RWPE2 (cell line): ENCODE measurements around the gene SYT7.
A peak's percentile ranks its signal among the peaks of the same experiment; 100 is the strongest.

Source experiments
- ATAC-seq: fragments of 200-7000 bp; cut with Tn5 transposase; 3 replicates; pipeline ENCODE4 v1.9.1; 2021; ENCODE audit warnings: low read depth
- DNase-seq: peaks from one replicate; pipeline ENCODE4 v3.0.0-alpha.2; 2020; ENCODE audit warnings: low spot score
- H3K27ac ChIP-seq: fragments of 450-650 bp; 2 replicates; pipeline ENCODE4 v1.5.1; 2017; ENCODE audit warnings: mild to moderate bottlenecking; ENCODE audit not compliant: poor library complexity, severe bottlenecking
- H3K27me3 ChIP-seq: fragments of 250-450 bp; sonication (Bioruptor Pico); 2 replicates; pipeline ENCODE4 v1.5.1; 2021; ENCODE audit warnings: mild to moderate bottlenecking, moderate library complexity; ENCODE audit not compliant: insufficient read depth, poor library complexity, severe bottlenecking
- H3K36me3 ChIP-seq: fragments of 250-450 bp; sonication (Bioruptor Pico); 2 replicates; pipeline ENCODE4 v1.5.1; 2020; ENCODE audit warnings: low read depth, mild to moderate bottlenecking, moderate library complexity
- H3K4me1 ChIP-seq: fragments of 250-450 bp; sonication (Bioruptor Pico); 2 replicates; pipeline ENCODE4 v1.5.1; 2021; ENCODE audit warnings: mild to moderate bottlenecking, moderate library complexity; ENCODE audit not compliant: insufficient read depth, poor library complexity, severe bottlenecking
- H3K4me3 ChIP-seq: fragments of 250-450 bp; sonication (Bioruptor Pico); 2 replicates; pipeline ENCODE4 v1.5.1; 2021; ENCODE audit warnings: mild to moderate bottlenecking, moderate library complexity; ENCODE audit not compliant: severe bottlenecking
- H3K9me3 ChIP-seq: fragments of 250-450 bp; sonication (Bioruptor Pico); 2 replicates; pipeline ENCODE4 v1.5.1; 2021; ENCODE audit warnings: mild to moderate bottlenecking, moderate library complexity; ENCODE audit not compliant: severe bottlenecking
- CTCF ChIP-seq: fragments of 450-650 bp; IDR thresholded peaks from one replicate; pipeline ENCODE4 v1.5.1; 2017; ENCODE audit warnings: mild to moderate bottlenecking, moderate library complexity; ENCODE audit not compliant: poor library complexity, severe bottlenecking

The SYT7 gene

GRCh38 chr11:61602775-61603569 is 22.1 kb upstream of the SYT7 start:
- Histone ChIP-seq H3K27ac (peak overlapping the region; percentile 61), H3K36me3 (no peaks in the 10 kb centered on the region), H3K27me3 (no peaks in the 10 kb centered on the region), H3K9me3 (no peaks in the 10 kb centered on the region), H3K4me3 (no peak overlapping the region), H3K4me1 (peaks cover 19% of the 10 kb centered on the region)
- DNase-seq (peak; percentile 98), ATAC-seq (peak; percentile 94)
- no peak for TF ChIP-seq CTCF

DNA sequence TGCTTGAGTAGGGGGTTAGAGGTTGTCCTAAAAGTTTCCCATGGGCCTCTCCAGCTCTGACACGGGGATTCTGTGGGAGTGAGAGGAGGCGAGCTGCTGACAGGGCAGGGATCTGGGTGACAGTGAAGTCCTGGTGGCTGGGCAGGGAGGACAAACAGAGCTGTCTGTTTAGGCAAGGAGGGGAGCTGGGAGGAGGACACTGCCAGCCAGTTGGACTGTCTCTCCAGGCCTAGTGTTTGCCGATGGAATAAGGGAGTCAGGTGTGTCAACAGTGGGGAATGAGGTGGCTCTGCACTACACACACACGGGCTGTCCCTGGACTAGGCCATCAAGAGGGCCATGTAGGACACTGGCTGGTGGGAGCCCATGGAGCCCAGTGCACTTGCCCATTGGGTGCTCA is 20.6 kb upstream of the SYT7 start:
- DNase-seq (no peak), ATAC-seq (no peak)
- Histone ChIP-seq H3K36me3 (no peaks in the 10 kb centered on the region), H3K27ac (no peak overlapping the region), H3K4me3 (no peak overlapping the region), H3K4me1 (peaks cover 14% of the 10 kb centered on the region), H3K27me3 (no peaks in the 10 kb centered on the region), H3K9me3 (no peaks in the 10 kb centered on the region)
- TF ChIP-seq CTCF, result no peak

DNA sequence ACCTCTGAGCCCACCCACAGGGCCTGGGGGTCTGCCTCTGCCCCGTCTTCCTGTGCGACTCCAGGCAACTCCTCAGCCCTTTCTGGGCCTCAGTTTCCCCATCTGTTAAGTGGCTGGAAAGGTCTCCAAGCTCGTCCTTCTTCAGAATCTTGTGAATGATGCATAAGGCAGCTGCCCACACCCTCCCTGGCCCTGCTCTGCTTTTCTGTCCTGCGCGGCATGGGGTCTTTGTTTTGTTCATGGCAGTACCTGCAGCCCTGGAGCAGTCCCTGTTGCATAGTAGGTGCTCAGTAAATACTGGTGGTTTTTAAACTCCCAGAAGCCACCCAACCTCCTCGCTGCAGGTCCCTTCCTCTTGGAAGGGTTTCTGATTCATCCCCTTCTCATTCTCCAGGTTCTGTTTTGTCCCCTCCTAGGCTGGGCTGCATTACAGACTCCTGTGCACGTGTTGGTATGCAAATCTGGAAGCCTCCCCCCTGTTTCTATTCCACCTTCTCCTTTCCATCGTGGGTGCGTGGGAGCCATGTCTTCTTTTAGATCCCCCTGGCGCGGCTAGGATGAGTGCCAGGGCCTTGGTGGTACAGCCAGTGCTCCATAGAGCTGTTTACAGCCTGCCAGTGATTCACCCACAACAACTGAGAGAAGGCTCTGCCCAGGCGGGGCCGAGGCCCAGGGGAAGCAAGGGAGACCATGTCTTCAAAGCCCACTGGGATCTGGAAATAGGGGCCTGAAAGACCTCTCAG is 19.3 kb upstream of the SYT7 start:
- TF ChIP-seq CTCF, result no peak
- Histone ChIP-seq H3K9me3 (no peaks in the 10 kb centered on the region), H3K4me3 (no peak overlapping the region), H3K27ac (no peak overlapping the region), H3K36me3 (no peaks in the 10 kb centered on the region), H3K4me1 (peaks cover 22% of the 10 kb centered on the region), H3K27me3 (no peaks in the 10 kb centered on the region)
- ATAC-seq (no peak), DNase-seq (no peak)

DNA sequence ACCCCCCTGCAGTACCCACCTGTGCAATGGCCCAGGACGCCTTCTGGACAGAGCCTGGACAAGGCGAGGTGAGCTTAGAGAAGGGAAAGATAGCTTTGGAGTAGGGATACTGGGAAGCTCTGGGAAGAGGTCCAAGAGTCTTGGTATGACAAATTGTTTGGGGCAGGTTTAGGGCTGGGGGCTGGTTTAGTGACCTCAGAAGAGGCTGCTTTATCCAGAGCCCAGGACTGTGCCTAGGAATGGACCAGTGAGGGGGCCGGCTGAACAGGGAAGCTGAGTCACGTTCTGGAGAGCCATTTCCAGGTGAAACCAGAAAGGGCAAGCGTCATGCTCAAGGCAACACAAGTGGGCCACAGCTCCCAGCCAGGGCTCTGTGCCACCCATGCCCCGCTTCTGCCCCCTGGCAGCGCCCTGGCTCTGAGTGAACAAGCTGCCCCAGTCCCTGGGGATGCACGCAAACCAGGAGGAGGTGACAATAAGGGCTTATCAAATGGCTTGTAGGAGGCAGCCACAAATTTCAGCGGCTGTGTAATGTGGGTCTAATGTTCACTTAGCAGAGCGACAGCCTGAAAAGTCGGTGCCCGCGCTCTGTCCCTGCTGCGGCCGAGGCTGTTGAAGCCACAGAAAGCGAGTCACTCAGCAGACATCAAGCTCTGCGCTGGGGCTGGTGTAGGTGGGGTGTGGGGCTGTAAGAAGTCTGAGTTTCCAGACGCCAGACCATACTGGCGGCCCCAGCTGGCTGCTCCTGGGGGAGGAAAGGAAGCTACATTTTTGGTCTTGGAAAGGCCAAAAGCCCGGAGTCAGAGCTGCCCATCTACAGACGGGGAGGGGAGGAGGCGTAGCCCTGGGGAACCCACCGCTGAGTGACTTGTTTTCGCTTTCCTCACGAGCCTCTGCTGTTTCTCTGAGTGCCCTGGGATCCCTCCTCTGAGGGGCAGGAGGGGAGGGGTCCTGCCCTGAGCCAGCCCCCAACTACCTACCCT is 18.3 kb upstream of the SYT7 start:
- no peaks in the 10 kb centered on the region for H3K27me3 ChIP-seq

More for the DNA sequence above, 18.3 kb upstream of the SYT7 start:
- no peaks in the 10 kb centered on the region for H3K9me3 ChIP-seq
- no peak overlapping the region for H3K27ac ChIP-seq
- H3K4me3 ChIP-seq, result no peak overlapping the region
- ATAC-seq (no peak), DNase-seq (no peak)
- no peaks in the 10 kb centered on the region for H3K36me3 ChIP-seq
- H3K4me1 ChIP-seq, result peaks cover 23% of the 10 kb centered on the region
- no peak for TF ChIP-seq CTCF
